GM21576 (cell line): ENCODE measurements around the gene XYLT2.
"Not testable (repeated sequence)": the region's sequence is repeated elsewhere in the genome, so short reads cannot be mapped to it uniquely, and the experiment has no call there.

ENCODE experiments used
- ATAC-seq: cut with Tn5 transposase; IDR thresholded peaks from one replicate; pipeline ENCODE4 v1.9.1; 2021; ENCODE audit warnings: mild to moderate bottlenecking, moderate library complexity; ENCODE audit not compliant: unreplicated experiment

XYLT2 gene

DNA sequence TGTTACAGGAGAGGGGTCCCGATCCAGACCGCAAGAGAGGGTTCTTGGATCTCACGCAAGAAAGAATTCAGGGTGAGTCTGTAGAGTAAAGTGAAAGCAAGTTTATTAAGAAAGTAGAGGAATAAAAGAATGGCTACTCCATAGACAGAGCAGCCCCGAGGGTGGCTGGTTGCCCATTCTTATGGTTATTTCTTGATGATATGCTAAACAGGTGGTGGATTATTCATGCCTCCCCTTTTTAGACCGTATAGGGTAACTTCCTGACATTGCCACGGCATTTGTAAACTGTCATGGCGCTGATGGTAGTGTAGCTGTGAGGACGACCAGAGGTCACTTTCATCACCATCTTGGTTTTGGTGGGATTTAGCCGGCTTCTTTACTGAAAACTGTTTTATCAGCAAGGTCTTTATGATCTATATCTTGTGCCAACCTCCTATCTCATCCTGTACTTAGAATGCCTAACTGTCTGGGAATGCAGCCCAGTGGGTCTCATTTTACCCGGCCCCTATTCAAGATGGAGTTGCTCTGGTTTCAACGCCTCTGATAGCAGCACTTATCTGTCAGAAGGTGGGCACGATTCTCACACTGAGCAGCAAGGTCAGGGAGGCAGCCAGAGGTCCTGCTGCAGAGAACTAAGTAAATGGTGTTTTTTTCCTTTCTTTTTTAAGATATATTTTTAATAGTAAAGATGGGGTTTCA is 26.5 kb upstream of the XYLT2 start:
- ATAC-seq: no peak

DNA sequence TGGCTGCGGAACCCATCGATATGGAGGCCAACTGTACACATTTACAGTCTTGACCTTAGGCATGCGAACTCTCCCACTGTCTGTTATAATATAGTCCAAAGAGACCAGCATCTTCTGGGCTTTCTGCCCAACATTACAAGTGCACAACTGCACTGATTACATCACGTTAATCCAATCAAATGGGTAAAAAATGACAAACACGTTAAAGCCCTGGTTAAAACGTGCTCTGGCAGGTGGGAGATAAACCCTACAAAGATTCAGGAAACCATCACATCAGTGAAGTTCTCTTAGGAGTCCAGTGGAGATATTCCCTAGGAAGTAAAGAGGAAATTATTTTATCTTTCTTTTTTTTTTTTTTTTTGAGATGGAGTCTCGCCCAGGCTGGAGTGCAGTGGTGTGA is 23.7 kb upstream of the XYLT2 start:
- ATAC-seq: no peak

DNA sequence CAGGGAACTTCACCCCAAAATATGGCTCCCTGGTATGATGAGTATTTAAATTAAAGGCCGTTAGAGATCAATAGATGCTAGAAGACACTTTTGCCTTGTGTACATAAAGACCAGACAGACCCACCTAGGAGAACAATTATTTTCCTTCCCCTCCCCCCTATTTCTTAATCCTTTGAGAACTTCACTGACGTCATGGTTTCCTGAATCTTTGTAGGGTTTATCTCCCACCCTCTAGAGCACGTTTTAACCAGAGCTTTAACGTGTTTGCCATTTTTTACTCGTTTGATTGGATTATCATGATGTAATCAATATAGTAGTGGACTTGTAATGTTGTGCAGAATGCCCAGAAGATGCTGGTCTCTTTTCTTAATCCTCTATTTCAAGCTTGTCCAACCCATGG is 22.9 kb upstream of the XYLT2 start:
- no peak for ATAC-seq

DNA sequence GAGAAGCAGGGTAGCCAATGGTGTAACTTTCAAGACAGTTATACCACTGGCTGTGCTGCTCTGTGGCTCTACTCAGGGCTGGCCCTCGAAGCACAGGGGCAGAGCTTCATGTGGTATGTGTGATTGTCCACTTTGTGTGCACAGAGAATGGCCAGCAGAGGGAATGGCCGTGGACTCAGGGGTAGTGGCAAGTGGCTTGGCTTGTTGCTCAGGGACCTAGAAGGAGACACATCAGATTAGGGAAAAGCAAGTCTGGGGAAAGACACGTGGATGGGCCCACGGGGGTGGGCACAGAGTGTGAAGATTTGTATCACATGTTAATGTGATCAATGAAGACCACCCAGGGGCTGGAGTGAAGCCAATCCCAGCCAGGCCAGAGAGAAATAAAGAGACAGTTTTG is 20.0 kb upstream of the XYLT2 start:
- no peak for ATAC-seq

DNA sequence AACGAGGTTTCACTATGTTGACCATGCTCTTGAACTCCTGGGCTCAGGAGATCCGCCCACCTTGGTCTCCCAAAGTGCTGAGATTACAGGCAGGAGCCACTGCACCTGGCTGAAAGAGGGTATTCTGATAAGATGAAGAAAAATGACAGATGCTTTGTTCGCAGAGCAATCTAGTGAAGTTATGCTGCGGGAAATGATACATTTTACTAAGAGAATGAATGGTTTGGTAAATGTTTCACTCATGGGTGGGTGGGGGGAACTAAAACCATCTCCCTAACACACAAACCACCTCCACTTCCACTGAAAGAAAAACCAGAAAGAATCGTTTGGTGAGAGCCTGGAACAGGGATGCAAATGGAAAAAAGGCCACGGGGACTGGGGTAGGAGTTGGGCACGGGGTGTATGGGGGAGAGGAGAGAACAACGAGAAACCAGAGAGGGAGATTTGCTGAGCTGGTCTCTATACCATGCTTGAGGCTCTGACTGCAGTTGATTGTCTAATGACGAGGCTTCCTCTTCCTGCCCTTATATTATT is 19.0 kb upstream of the XYLT2 start:
- ATAC-seq: no peak

DNA sequence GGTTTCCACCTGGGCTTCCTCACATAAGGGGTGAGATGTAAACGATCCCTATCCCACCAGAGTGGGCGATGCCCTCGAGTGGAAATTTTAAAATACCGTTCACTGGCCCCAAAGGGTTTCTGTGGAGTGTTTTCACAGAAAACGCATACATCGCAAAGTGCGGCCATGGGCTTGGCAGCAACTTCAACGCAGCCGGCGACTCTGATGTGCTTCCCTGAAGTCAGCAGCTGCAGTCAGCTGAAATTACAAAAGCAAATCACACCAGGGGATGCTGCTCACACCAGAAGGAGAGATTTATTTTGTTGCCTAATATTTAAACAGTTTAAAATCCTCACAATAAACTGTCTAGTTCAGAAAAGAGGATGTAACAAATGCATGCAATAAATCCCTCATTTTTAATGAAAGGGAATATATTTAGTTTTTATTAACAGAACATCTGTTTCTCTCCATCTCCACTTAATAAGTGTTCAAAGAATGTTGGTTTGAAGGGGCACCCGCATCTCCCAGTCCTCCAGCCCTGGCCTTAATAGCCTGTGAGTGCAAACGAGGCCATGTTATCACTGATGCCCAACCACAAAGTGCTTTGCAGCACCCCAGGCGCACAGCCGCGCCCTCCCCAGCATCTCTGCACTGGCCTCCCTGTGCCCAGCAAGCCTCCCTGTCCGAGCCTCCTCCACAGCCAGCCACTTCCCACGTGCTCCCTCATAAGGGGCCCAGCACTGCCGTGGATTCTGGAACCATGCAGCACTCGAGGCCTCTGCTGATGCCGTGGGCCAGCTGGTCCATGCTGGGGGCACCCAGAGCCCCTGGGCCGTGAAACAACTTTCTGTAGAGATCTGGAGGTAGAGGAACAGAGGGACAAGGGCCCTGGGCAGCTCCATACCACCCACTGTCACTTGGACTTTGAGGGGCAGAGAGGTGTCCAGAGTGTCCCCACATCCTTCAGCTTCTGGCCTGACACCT is 17.3 kb upstream of the XYLT2 start:
- ATAC-seq: no peak

DNA sequence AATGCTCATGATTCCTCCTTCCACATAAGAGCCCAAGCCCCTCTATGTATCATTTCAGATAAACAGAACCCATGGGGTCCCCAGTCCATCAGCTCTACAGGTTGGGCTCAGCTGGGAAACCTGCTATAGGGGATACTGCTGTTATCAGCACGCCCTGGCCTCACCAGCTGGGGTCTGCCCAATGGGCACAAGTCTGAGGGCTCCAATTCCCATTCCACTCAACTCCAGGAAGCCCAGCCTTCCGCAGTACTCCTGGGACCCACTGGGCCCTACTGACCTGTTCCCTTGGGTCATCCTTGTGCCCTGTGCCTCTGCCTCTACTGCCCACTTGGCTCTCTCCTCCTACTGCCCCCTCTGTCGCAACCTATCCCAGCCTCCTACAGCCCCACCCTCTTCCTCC is 16.2 kb upstream of the XYLT2 start:
- ATAC-seq: no peak

DNA sequence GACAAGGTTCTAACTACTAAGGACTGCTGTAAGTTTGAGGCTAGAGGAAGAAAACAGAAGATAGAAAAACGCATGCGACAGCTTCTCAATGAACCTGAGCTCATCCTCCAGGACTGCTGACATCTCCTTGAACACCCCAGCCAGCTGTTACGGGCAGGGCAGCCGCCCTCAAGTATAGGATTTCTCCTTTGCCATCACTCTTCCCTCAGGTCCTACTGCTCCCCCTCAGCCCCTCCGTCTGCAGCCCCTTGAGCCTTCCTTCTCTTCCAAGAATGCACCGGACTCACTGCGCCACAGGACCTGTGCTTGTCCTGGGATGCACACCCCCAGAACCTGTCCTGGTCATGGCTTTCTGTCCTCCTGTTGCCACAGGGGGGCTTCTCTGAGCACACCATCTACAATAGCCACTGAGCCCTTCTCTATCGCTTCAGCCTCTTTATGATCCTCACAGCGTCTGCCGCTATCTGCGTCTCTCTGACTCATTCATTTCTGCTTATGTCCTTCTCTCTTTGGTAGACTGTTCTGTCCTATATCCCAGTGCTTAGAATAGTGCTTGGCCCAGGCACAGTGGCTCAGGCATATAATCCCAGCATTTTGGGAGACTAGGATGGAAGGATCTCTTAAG is 15.7 kb upstream of the XYLT2 start:
- ATAC-seq: no peak

DNA sequence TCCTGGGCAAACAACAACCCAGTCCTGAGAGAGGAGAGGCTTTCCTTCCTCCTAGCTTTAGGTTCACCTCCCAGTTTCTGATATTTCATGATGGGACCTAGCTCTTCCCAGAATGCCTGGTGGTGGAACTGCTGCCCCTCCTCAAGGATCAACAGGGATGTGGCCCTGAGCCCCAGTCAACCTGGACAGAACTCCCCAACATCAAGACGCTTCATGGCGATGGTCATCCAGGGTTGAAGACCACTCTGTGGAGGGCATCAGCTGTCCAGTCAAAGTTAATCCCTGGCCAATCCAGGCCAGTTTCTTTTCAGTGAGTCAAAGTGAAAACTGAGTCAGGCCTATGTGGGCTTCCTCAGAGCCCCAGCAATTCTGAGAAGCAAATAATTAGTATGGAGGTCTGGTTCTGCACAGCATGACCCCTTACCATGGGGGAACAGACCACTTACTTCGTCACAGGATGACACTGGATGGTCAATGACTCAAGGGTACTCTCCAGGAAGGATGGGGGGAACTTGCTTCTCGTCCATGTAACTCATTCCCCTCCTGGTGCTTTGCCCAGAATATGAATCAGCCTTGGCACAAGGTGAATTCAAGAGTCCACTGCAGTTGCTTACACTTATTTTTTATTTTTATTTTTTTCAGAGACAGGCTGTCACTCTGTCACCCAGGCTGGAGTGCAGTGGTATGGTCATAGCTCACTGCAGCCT is 14.7 kb upstream of the XYLT2 start:
- no peak for ATAC-seq

DNA sequence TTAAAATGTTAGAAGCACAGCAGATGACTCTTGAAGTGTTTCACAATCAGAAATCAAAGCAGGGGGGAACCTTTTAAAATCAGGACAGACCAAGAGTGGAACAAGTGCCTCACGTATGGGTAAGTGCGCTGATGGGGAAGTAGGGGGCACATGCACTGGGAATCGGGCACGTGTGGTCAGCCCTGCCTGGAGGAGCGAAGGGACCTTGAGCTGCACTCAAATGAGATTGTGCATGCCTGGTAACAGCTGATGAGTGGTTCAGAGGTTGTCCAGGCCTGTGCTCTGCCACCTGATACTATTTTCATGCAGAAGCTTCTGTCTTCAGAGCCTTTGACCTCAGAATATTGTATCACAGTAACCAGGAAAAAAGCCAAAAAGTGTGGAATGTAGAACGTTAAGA is 13.7 kb upstream of the XYLT2 start:
- ATAC-seq: no peak

DNA sequence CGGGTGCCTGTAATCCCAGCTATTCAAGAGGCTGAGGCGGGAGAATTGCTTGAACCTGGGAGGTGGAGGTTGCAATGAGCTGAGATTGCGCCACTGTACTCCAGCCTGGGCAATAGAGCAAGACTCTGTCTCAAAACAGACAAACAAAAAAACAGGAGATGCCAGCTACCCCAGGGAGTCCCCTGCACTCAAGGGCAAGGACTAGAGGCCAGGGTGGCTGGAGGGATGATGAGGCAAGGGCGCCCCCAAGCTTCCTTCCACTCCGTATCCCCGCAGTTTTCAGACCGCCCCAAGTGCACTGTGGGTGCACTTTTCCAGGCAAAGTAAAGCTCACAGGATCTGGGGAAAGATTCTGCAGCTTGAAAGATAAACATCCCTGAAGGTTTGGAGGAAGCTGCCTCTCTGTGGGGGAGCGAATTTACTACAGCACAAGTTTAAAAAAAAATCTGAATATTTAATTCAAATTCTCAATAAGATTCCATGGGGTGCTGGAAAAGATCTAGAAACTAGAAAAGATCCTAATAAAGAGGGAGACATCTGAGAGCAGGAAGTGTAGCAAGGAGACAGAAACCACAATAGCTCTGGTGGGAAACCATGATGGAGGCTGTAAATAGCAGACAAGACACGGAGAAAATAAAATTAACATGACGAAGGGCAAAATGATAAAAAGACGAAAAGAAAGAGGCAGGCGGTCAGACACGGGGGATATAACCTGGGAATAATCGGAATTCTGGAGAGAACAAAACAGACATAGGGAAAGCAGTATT is 12.5 kb upstream of the XYLT2 start:
- not testable (repeated sequence) for ATAC-seq

DNA sequence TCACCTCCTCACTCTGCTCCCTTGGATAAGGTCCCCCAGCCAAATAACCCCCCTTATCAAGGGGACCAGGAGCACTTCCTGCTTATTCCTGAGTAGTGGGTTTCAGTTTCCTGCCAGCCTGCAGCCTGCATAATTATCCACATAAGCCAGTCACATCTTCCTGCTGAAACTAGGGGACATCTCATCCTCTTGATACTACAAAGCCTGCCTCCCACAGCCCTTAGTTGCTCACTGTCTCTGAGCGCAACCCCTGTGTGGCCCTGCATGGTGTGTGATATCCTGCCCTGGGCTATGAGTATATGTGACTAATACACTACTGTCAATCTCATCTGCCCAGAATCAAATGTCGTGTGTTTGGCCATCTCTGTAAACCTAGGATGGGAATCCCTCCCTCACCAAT is 8.0 kb upstream of the XYLT2 start:
- no peak for ATAC-seq

DNA sequence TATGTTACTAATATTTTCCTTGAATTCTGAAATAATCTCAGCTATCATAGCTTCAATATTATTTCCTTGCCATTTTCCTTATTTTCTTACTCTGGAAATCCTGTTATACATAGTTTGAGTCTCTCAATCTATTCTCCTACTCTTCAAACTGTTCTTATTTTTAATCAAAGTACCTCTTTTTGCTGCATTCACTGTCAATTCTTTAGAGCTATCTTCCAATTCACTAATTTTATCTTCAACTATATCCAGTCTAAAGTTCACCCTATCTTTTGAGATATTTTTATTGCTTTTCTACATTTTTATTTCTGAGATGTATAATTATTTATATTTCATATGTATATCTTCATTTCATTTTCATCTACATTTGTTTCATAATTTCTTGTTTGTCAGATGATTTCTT is 7.3 kb upstream of the XYLT2 start:
- ATAC-seq: no peak

DNA sequence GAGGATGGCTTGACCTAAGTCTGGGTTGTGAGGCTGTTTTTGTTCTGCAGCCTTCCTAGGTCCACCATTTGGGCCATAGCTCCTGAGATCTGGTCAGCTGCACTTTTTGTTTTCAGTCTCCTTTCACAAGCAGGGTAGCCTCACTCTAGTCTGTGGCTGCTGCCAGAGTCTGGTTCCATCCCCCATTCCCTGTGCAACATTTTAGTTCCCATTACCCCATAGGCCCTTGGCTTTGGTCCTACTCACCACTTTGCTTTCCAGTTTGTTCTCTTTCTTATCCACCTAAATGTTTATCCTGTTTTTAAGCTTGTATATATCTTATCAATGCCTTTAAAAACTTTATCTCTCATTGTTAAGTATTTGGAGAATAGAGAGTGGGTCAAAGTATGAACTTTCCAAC is 6.5 kb upstream of the XYLT2 start:
- ATAC-seq: no peak

DNA sequence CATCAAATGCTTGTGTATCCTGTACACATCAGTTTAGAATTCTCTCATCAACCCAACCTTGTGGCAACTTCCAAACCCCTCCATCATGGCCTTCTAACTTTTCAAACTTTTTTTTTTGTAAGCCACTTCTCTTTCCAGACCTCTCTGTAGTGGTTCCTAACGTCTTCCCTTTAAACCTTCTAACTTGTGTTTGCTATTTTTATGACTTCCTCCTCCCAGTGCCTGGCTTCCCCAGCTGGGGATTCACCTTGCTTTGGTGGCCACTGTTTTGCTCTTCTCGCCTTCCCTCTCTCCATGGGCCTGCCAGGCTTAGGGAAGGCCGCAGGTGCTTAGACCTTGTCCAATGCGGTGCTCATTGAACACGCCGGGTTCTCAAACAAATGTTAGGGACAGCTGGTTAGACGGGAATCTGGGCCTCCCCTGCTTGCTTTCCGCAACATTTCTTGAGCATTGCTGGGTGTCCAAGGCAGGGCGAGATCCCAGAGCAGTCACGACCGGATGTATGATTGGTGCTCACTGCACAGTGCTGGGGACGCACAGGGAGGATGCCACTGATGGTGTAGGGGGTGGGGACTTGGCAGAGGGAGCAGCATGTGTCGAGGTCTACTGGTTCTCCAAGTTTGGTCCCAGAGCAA is 1.1 kb upstream of the XYLT2 start:
- ATAC-seq: no peak

DNA sequence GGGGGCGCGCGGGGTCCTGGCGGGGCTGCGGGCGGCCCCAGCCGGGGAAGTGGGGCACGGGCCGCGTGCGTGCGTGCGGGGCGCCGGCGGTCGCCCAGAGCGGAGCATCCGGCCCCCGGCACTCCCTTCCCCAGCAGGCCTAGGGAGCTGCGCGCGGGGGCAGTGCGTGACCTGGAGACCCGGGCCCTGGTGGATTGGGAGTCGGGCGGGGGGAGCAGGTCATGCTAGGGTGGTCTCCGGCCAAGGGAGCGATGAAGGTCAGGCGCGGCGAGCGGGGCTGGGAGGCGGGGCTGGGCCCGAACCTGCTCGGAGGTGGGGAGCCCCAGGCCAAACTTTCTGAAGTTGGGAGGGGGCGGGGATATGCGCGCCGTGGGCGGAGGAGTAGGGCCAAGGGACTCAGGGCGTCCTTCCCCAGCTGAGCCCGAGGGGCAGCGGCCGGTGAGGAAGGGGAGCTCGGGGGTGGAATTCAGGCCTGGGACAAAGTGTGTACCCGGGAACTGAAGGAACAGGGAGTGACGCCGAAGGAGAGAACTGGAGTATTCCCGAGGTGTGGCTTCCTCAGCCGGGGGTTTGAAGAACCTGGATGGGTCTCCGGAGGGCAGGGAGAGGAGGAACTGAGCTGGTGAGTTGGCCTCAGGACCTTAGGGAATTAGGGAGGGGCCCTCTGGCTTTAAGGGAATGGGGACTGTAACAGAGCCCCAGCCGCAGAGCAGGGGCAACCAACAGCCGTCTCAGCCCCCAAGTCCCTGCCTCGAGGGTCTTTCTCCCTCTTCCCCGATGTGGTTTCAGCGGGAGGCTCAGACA is 589 bp downstream of the XYLT2 start:
- peak; percentile 39 for ATAC-seq

DNA sequence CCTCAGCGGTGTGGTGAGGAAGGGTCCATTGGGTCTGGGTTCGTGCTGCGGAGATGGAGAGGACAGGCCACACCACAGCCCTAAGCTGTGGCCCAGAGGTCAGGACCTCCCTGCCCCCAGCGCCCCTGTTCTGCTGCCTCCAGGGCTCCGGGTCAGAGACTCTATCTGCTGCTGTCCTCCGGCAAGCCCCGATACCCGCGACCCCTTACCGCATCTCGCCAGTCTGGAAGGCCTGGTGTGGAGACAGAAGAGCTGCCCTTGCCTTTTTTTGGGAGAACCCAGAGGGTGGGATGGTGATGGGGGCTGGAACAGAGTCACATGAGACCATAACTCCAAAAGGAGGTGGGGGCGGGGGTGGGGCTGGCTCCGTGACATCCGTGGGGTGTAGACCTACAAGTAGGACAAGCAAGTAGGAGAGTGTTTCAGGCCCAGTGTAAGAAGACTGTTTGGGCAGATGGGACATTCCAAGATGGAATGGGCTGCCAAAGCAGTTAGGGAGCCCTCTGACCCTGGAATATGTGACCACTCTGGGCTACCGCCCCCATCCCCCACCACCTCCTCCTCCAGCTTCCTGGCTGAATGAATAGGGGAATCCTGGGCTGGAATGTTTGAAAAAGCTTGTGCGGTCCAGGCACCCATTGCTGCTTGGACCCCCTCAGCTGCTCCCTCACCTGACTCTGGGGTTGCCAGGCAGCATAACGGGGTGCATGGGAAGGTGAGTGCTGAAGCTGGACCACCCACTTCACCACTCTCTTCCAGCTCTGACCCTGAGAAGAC is 1.4 kb downstream of the XYLT2 start:
- ATAC-seq: no peak

DNA sequence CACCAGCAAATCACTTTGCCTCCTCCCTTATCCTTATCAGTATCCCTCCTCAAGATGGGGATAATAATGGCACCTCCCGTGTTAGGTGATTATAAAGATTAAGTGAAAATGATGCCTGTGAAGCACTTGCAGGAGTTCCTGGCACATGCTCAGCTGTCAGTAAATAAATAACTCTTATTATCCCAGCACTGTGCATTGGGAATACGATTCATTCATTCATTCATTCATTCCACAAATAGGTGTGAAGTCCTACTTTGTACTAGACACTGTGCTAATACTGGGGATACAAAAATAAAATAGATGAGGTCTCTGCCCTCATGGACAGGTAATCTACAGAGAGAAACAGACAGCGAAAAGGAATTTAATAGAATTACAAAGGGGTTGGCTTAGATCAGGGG is 2.0 kb downstream of the XYLT2 start:
- ATAC-seq: no peak
